HEK293T (cell line): Measurements from ENCODE around the gene GALNT8.

Experiments used
- ARNT ChIP-seq: fragments of 450-650 bp; IDR thresholded peaks from 2 replicates; pipeline ENCODE4 v1.6.1; 2017; ENCODE audit warnings: mild to moderate bottlenecking
- CTBP1 ChIP-seq: fragments of 450-650 bp; IDR thresholded peaks from 2 replicates; pipeline ENCODE4 v1.6.1; 2016; ENCODE audit warnings: borderline replicate concordance
- ELF4 ChIP-seq: fragments of 450-650 bp; IDR thresholded peaks from 2 replicates; pipeline ENCODE4 v1.6.1; 2017; ENCODE audit warnings: antibody characterized with exemption
- FOXA1 ChIP-seq: fragments of 450-650 bp; IDR thresholded peaks from 2 replicates; pipeline ENCODE4 v1.6.1; 2016; ENCODE audit warnings: mild to moderate bottlenecking
- FOXK2 ChIP-seq: fragments of 450-650 bp; IDR thresholded peaks from 2 replicates; pipeline ENCODE4 v1.6.1; 2016; ENCODE audit warnings: mild to moderate bottlenecking
- FOXM1 ChIP-seq: fragments of 450-650 bp; IDR thresholded peaks from 2 replicates; pipeline ENCODE4 v1.6.1; 2017; ENCODE audit warnings: mild to moderate bottlenecking, borderline replicate concordance
- HDGF ChIP-seq: fragments of 450-650 bp; IDR thresholded peaks from 2 replicates; pipeline ENCODE4 v1.6.1; 2017; ENCODE audit warnings: antibody characterized with exemption, borderline replicate concordance
- L3MBTL2 ChIP-seq: fragments of 450-650 bp; conservative IDR thresholded peaks from 2 replicates; pipeline ENCODE4 v1.6.1; 2016; ENCODE audit warnings: mild to moderate bottlenecking
- LEF1 ChIP-seq: fragments of 450-650 bp; IDR thresholded peaks from 2 replicates; pipeline ENCODE4 v1.6.1; 2017; ENCODE audit warnings: mild to moderate bottlenecking, borderline replicate concordance
- NFRKB ChIP-seq: fragments of 450-650 bp; IDR thresholded peaks from 2 replicates; pipeline ENCODE4 v1.6.1; 2016; ENCODE audit warnings: mild to moderate bottlenecking, moderate library complexity
- SP1 ChIP-seq: fragments of 450-650 bp; IDR thresholded peaks from 2 replicates; pipeline ENCODE4 v1.6.1; 2017
- SUZ12 ChIP-seq: fragments of 450-650 bp; IDR thresholded peaks from 2 replicates; pipeline ENCODE4 v1.6.1; 2016; ENCODE audit warnings: mild to moderate bottlenecking
- ZNF384 ChIP-seq: fragments of 450-650 bp; IDR thresholded peaks from 2 replicates; pipeline ENCODE4 v1.6.1; 2016
- TF ChIP-seq, protein P1 (sequence below): fragments of 450-650 bp; IDR thresholded peaks from 2 replicates; pipeline ENCODE4 v1.6.1; 2016

GRCh38 chr12:4786795-4787194 lies 66.6 kb downstream of the GALNT8 start:
- TF ChIP-seq SP1 (no peak), ARNT (no peak), SUZ12 (no peak), NFRKB (no peak), ZNF384 (no peak), L3MBTL2 (no peak), FOXK2 (no peak), FOXA1 (no peak), LEF1 (no peak), CTBP1 (no peak), FOXM1 (no peak), HDGF (no peak), ELF4 (no peak)
- TF ChIP-seq, protein P1, sequence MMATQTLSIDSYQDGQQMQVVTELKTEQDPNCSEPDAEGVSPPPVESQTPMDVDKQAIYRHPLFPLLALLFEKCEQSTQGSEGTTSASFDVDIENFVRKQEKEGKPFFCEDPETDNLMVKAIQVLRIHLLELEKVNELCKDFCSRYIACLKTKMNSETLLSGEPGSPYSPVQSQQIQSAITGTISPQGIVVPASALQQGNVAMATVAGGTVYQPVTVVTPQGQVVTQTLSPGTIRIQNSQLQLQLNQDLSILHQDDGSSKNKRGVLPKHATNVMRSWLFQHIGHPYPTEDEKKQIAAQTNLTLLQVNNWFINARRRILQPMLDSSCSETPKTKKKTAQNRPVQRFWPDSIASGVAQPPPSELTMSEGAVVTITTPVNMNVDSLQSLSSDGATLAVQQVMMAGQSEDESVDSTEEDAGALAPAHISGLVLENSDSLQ: no peak
